Trophoblast cell (in vitro differentiated cells and primary cell): ENCODE data around the gene PLA2G12A.

Source experiments
- DNase-seq, 2 donors: peaks; one replicate each; pipeline ENCODE4 v3.0.0-alpha.2; 2016
- H2AFZ ChIP-seq: 2 replicates; pipeline ENCODE4 v1.6.1; 2013; ENCODE audit warnings: low read length, moderate library complexity, mild to moderate bottlenecking; ENCODE audit not compliant: insufficient read depth, poor library complexity
- H2AK5ac ChIP-seq: 2 replicates; pipeline ENCODE4 v1.6.1; 2013; ENCODE audit warnings: mild to moderate bottlenecking, low read length
- H2BK120ac ChIP-seq: 2 replicates; pipeline ENCODE4 v1.6.1; 2013; ENCODE audit warnings: low read length, mild to moderate bottlenecking, moderate library complexity; ENCODE audit not compliant: insufficient read depth, poor library complexity
- H2BK12ac ChIP-seq: 2 replicates; pipeline ENCODE4 v1.6.1; 2013; ENCODE audit warnings: mild to moderate bottlenecking, low read length, moderate library complexity
- H2BK5ac ChIP-seq: 2 replicates; pipeline ENCODE4 v1.6.1; 2013; ENCODE audit warnings: low read length, low read depth, moderate library complexity, mild to moderate bottlenecking; ENCODE audit not compliant: poor library complexity
- H3K14ac ChIP-seq: 2 replicates; pipeline ENCODE4 v1.6.1; 2013; ENCODE audit warnings: mild to moderate bottlenecking, low read length
- H3K18ac ChIP-seq: 2 replicates; pipeline ENCODE4 v1.6.1; 2013; ENCODE audit warnings: mild to moderate bottlenecking, low read length
- H3K23ac ChIP-seq: 2 replicates; pipeline ENCODE4 v1.6.1; 2013; ENCODE audit warnings: low read length
- H3K27ac ChIP-seq: 2 replicates; pipeline ENCODE4 v1.5.1; 2013; ENCODE audit warnings: low read depth, mild to moderate bottlenecking, inconsistent platforms, low read length, moderate library complexity
- H3K27me3 ChIP-seq: 2 replicates; pipeline ENCODE4 v1.6.1; 2013; ENCODE audit warnings: inconsistent platforms, mild to moderate bottlenecking, low read length, moderate library complexity; ENCODE audit not compliant: insufficient read depth
- H3K36me3 ChIP-seq, 2 experiments: 1 replicate in 1 of 2; 2 replicates in 1 of 2; pipeline ENCODE4 v1.6.1; 2013; ENCODE audit warnings: low read length in 2 of 2, mild to moderate bottlenecking in 2 of 2, moderate library complexity in 1 of 2; ENCODE audit not compliant: insufficient read depth in 2 of 2, control insufficient read depth in 1 of 2
- H3K4ac ChIP-seq: 2 replicates; pipeline ENCODE4 v1.6.1; 2013; ENCODE audit warnings: low read depth, mild to moderate bottlenecking, low read length, moderate library complexity
- H3K4me1 ChIP-seq, 2 experiments: 1 replicate in 1 of 2; 2 replicates in 1 of 2; pipeline ENCODE4 v1.6.1; 2013; ENCODE audit warnings: low read length in 2 of 2, mild to moderate bottlenecking in 2 of 2, moderate library complexity in 1 of 2; ENCODE audit not compliant: insufficient read depth in 2 of 2, control insufficient read depth in 1 of 2
- H3K4me2 ChIP-seq: 2 replicates; pipeline ENCODE4 v1.6.1; 2013; ENCODE audit warnings: inconsistent platforms, mild to moderate bottlenecking, low read length, moderate library complexity
- H3K4me3 ChIP-seq: 2 replicates; pipeline ENCODE4 v1.5.1; 2013; ENCODE audit warnings: mild to moderate bottlenecking, low read depth, low read length, inconsistent platforms
- H3K79me1 ChIP-seq: one replicate; pipeline ENCODE4 v1.6.1; 2013; ENCODE audit warnings: low read length
- H3K79me2 ChIP-seq: 2 replicates; pipeline ENCODE4 v1.6.1; 2013; ENCODE audit warnings: low read length, mild to moderate bottlenecking; ENCODE audit not compliant: control insufficient read depth, insufficient read depth, poor library complexity
- H3K9ac ChIP-seq: 2 replicates; pipeline ENCODE4 v1.6.1; 2013; ENCODE audit warnings: mild to moderate bottlenecking, low read length
- H3K9me3 ChIP-seq: 2 replicates; pipeline ENCODE4 v1.6.1; 2013; ENCODE audit warnings: low read depth, mild to moderate bottlenecking, control low read depth, inconsistent platforms, low read length; ENCODE audit not compliant: insufficient read depth
- H4K12ac ChIP-seq: 2 replicates; pipeline ENCODE4 v1.6.1; 2013; ENCODE audit warnings: low read depth, mild to moderate bottlenecking, low read length, moderate library complexity
- H4K8ac ChIP-seq: 2 replicates; pipeline ENCODE4 v1.6.1; 2013; ENCODE audit warnings: low read depth, mild to moderate bottlenecking, low read length, moderate library complexity
- H4K91ac ChIP-seq: one replicate; pipeline ENCODE4 v1.6.1; 2013; ENCODE audit warnings: low read depth, mild to moderate bottlenecking, low read length, moderate library complexity
- WGBS: extraction: QIAGEN DNeasy Blood & Tissue Kit; methylation state at CpG from one replicate; pipeline ENCODE4 v1.1.7; 2013; ENCODE audit warnings: missing lambda C conversion rate; ENCODE audit not compliant: insufficient read length, insufficient coverage; ENCODE audit errors: extremely low coverage; 5-methylcytosine and 5-hydroxymethylcytosine counted together

PLA2G12A gene

GRCh38 chr4:109745830-109746229 is 16.0 kb upstream of the PLA2G12A start:
- no peak overlapping the region for H4K91ac ChIP-seq
- no peak overlapping the region for H2BK5ac ChIP-seq
- H3K9ac ChIP-seq: no peak overlapping the region
- H3K4me2 ChIP-seq: no peak overlapping the region
- H3K14ac ChIP-seq: no peak overlapping the region
- H2AK5ac ChIP-seq: no peak overlapping the region
- H2AFZ ChIP-seq: no peak overlapping the region
- no peak overlapping the region for H3K4ac ChIP-seq
- no peaks in the 10 kb centered on the region for H3K9me3 ChIP-seq
- H3K79me2 ChIP-seq: no peaks in the 10 kb centered on the region
- no peak overlapping the region for H3K23ac ChIP-seq
- DNase-seq: no peak
- no peak overlapping the region for H2BK120ac ChIP-seq
- no peak overlapping the region for H4K12ac ChIP-seq
- H3K79me1 ChIP-seq: no peaks in the 10 kb centered on the region
- no peak overlapping the region for H3K27ac ChIP-seq
- H3K27me3 ChIP-seq: no peaks in the 10 kb centered on the region
- H3K4me1 ChIP-seq: no peaks in the 10 kb centered on the region
- H4K8ac ChIP-seq: no peak overlapping the region
- H3K36me3 ChIP-seq: no peaks in the 10 kb centered on the region
- no peak overlapping the region for H3K18ac ChIP-seq
- no peak overlapping the region for H2BK12ac ChIP-seq
- H3K4me3 ChIP-seq: no peak overlapping the region

- Histone ChIP-seq H3K23ac (no peak overlapping the region), H4K8ac (no peak overlapping the region), H3K9me3 (no peaks in the 10 kb centered on the region), H4K12ac (no peak overlapping the region), H3K4ac (no peak overlapping the region), H2AFZ (no peak overlapping the region), H3K4me2 (no peak overlapping the region), H3K14ac (no peak overlapping the region), H2AK5ac (no peak overlapping the region), H2BK5ac (no peak overlapping the region), H3K27ac (no peak overlapping the region), H3K27me3 (no peaks in the 10 kb centered on the region), H3K36me3 (no peaks in the 10 kb centered on the region), H3K79me2 (no peaks in the 10 kb centered on the region), H4K91ac (no peak overlapping the region), H3K4me3 (no peak overlapping the region), H3K18ac (no peak overlapping the region), H3K79me1 (no peaks in the 10 kb centered on the region), H2BK120ac (no peak overlapping the region), H2BK12ac (no peak overlapping the region), H3K4me1 (no peaks in the 10 kb centered on the region), H3K9ac (no peak overlapping the region)
- DNase-seq: peak; percentile 34 to 52
- WGBS: no CpG with 5 or more reads among the region's 3 CpGs
These were observed 9.7 kb upstream of the PLA2G12A start for GRCh38 chr4:109739547-109739946.

- H4K12ac ChIP-seq: no peak overlapping the region
- H2BK5ac ChIP-seq: no peak overlapping the region
- no peaks in the 10 kb centered on the region for H3K79me1 ChIP-seq
- H3K18ac ChIP-seq: no peak overlapping the region
- H3K27me3 ChIP-seq: no peaks in the 10 kb centered on the region
- no peaks in the 10 kb centered on the region for H3K4me1 ChIP-seq
- no peak overlapping the region for H3K4me3 ChIP-seq
- H3K9ac ChIP-seq: no peak overlapping the region
- no CpG with 5 or more reads among the region's 10 CpGs for WGBS
- no peak overlapping the region for H2AK5ac ChIP-seq
- no peak overlapping the region for H3K14ac ChIP-seq
- DNase-seq: no peak
- no peak overlapping the region for H2BK120ac ChIP-seq
- H3K4me2 ChIP-seq: no peak overlapping the region
- no peaks in the 10 kb centered on the region for H3K79me2 ChIP-seq
- H3K9me3 ChIP-seq: no peaks in the 10 kb centered on the region
- no peaks in the 10 kb centered on the region for H3K36me3 ChIP-seq
- H4K8ac ChIP-seq: no peak overlapping the region
- no peak overlapping the region for H4K91ac ChIP-seq
- H2AFZ ChIP-seq: no peak overlapping the region
- no peak overlapping the region for H2BK12ac ChIP-seq
- no peak overlapping the region for H3K27ac ChIP-seq
- H3K4ac ChIP-seq: no peak overlapping the region
- H3K23ac ChIP-seq: no peak overlapping the region
These were observed 8.4 kb upstream of the PLA2G12A start for GRCh38 chr4:109738104-109738872.

- Histone ChIP-seq H4K8ac (no peak overlapping the region), H3K79me1 (no peaks in the 10 kb centered on the region), H4K91ac (no peak overlapping the region), H3K27ac (no peak overlapping the region), H2BK5ac (no peak overlapping the region), H3K4me3 (no peak overlapping the region), H3K79me2 (no peaks in the 10 kb centered on the region), H2AFZ (no peak overlapping the region), H3K9ac (no peak overlapping the region), H3K4me1 (no peaks in the 10 kb centered on the region), H3K9me3 (no peaks in the 10 kb centered on the region), H3K27me3 (no peaks in the 10 kb centered on the region), H3K18ac (no peak overlapping the region), H4K12ac (no peak overlapping the region), H2BK120ac (no peak overlapping the region), H2AK5ac (no peak overlapping the region), H3K23ac (no peak overlapping the region), H3K36me3 (no peaks in the 10 kb centered on the region), H3K4ac (no peak overlapping the region), H2BK12ac (no peak overlapping the region), H3K4me2 (no peak overlapping the region), H3K14ac (no peak overlapping the region)
- no peak for DNase-seq
- WGBS: no CpG with 5 or more reads among the region's 7 CpGs
These were observed 5.9 kb upstream of the PLA2G12A start for GRCh38 chr4:109735566-109736365.
